Activated CD8-positive, alpha-beta T cell treated with anti-CD3 and anti-CD28 coated beads for 36 hours (primary cell): ENCODE data around the gene MTA2. TPM values are rescaled to one million over a fixed set of nuclear protein-coding genes. Genes with fewer than 3 reads are reported as not detected.
"Not testable (repeated sequence)": the region's sequence is repeated elsewhere in the genome, so short reads cannot be mapped to it uniquely, and the experiment has no call there.

ENCODE experiments used
- ATAC-seq: fragments of 200-7000 bp; cut with Tn5 transposase; one replicate; pipeline ENCODE4 v1.10.0; 2021; ENCODE audit warnings: mild to moderate bottlenecking, moderate library complexity
- CTCF ChIA-PET: fragments of 350-600 bp; sonication (Branson Sonifier 250); formaldehyde crosslinking; loops from one replicate; lab custom pipeline; 2021; ENCODE audit warnings: antibody characterized with exemption; lab: Charles Lee
- POLR2A ChIA-PET: fragments of 350-600 bp; sonication (Branson Sonifier 250); formaldehyde crosslinking; loops from one replicate; lab custom pipeline; 2021; ENCODE audit warnings: antibody characterized with exemption; lab: Charles Lee
- DNase-seq: peaks from one replicate; pipeline ENCODE4 v3.0.0-alpha.2; 2020
- H3K27ac Mint-ChIP-seq: one replicate; pipeline ENCODE4 v1.8.0; 2021; ENCODE audit warnings: mild to moderate bottlenecking, mixed read lengths
- H3K27me3 Mint-ChIP-seq: one replicate; pipeline ENCODE4 v1.8.0; 2021; ENCODE audit warnings: mixed read lengths
- H3K36me3 Mint-ChIP-seq: one replicate; pipeline ENCODE4 v1.8.0; 2021; ENCODE audit warnings: low read depth, mixed read lengths
- H3K4me1 Mint-ChIP-seq: one replicate; pipeline ENCODE4 v1.8.0; 2021; ENCODE audit warnings: low read depth, mixed read lengths
- H3K4me3 Mint-ChIP-seq: one replicate; pipeline ENCODE4 v1.8.0; 2021; ENCODE audit warnings: mild to moderate bottlenecking, moderate library complexity, mixed read lengths
- H3K9me3 Mint-ChIP-seq: one replicate; pipeline ENCODE4 v1.8.0; 2021; ENCODE audit warnings: mixed read lengths
- CTCF ChIP-seq: fragments of 200-600 bp; IDR thresholded peaks from one replicate; pipeline ENCODE4 v1.8.0; 2022; ENCODE audit warnings: antibody characterized with exemption, mild to moderate bottlenecking
- intact Hi-C: fragments of 100-400 bp; cut with micrococcal nuclease; formaldehyde crosslinking; loops from one replicate; pipeline ENCODE4 v1.10.0; 2022
- total RNA-seq, 2 experiments: library from RNA; stranded (reverse); gene quantifications; one replicate each; pipeline ENCODE4 v1.2.3, GENCODE V29; 2021

Gene MTA2
- total RNA-seq: 100 to 1,000 TPM; 159 to 164 TPM

- H3K4me3 Mint-ChIP-seq: peak within 1 kb of the TSS; percentile 86
- no peak for TF ChIP-seq CTCF
- ChIA-PET CTCF (interaction anchor here (0.6 to 2.7 kb wide), 11 partner anchors 10 to 206 kb away, joined by 3 to 24 read pairs (median 4); partner anchors contain the start of genes C11orf98, CSKMT, EML3 and INTS5), POLR2A (interaction anchor here (0.9 to 3.9 kb wide), 15 partner anchors 10 to 253 kb away, joined by 3 to 59 read pairs (median 6); partner anchors contain the start of genes B3GAT3, C11orf98, CSKMT and EEF1G)
- H3K9me3 Mint-ChIP-seq: no peaks in the 10 kb centered on the region
- peak; percentile 99 for DNase-seq
- H3K27me3 Mint-ChIP-seq: no peaks in the 10 kb centered on the region
- peaks cover 43% of the 10 kb centered on the region for H3K4me1 Mint-ChIP-seq
- H3K36me3 Mint-ChIP-seq: peaks cover 73% of the 10 kb centered on the region
- peak; percentile 89 for ATAC-seq
- intact Hi-C loops: no loop called here
- peak within 1 kb of the TSS; percentile 95 for H3K27ac Mint-ChIP-seq
These were observed at the start of gene MTA2 for GRCh38 chr11:62601372-62602140. Gene MTA2 (minus strand): TSS chr11:62601865. CDS start chr11:62601450, 415 bp downstream.

DNA sequence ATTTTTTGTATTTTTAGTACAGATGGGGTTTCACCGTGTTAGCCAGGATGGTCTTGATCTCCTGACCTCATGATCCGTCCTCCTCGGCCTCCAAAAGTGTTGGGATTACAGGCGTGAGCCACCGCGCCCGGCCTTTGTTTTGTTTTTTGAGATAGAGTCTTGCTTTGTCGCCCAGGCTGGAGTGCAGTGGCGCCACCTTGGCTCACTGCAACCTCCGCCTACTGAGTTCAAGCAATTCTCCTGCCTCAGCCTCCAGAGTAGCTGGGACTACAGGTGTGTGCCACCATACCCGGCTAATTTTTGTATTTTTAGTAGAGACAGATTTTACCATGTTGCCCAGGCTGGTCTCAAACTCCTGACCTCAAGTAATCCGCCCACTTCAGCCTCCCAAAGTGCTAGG is 48.6 kb upstream of the MTA2 start:
- Mint-ChIP-seq H3K4me1 (peaks cover 29% of the 10 kb centered on the region), H3K36me3 (peaks cover 23% of the 10 kb centered on the region)
- ChIA-PET CTCF (interaction anchor here (0.9 to 2.0 kb wide), 3 partner anchors 14 to 190 kb away, joined by 3 to 11 read pairs (median 4); partner anchors contain the start of genes C11orf98 and CSKMT), POLR2A (interaction anchor here (1.3 to 13.3 kb wide), 4 partner anchors 20 to 59 kb away, joined by 6 to 263 read pairs (median 8); partner anchors contain the start of genes BSCL2, C11orf98, CSKMT and GNG3)
- ATAC-seq, H3K9me3 Mint-ChIP-seq, H3K27me3 Mint-ChIP-seq, H3K4me3 Mint-ChIP-seq, intact Hi-C loops, DNase-seq, H3K27ac Mint-ChIP-seq: not testable (repeated sequence)

- intact Hi-C loops: loop anchor here (5.0 kb wide), 1 partner anchor 37 kb away; the partner anchor contains the start of genes EML3 and ROM1
- Mint-ChIP-seq H3K36me3 (peaks cover 27% of the 10 kb centered on the region), H3K4me3 (no peak overlapping the region), H3K27ac (no peak overlapping the region), H3K27me3 (no peaks in the 10 kb centered on the region), H3K9me3 (no peaks in the 10 kb centered on the region), H3K4me1 (peaks cover 32% of the 10 kb centered on the region)
- TF ChIP-seq CTCF: no peak
- ATAC-seq (no peak), DNase-seq (no peak)
- ChIA-PET POLR2A (interaction anchor here (1.8 to 13.3 kb wide), 5 partner anchors 8 to 59 kb away, joined by 5 to 263 read pairs (median 8); partner anchors contain the start of genes BSCL2, C11orf98, CSKMT and GNG3), CTCF (interaction anchor here (1.1 to 2.0 kb wide), 4 partner anchors 14 to 45 kb away, joined by 3 to 11 read pairs (median 4); partner anchors contain the start of genes C11orf98, CSKMT and UQCC3)
These were observed 47.8 kb upstream of the MTA2 start for GRCh38 chr11:62649486-62649885.

- DNase-seq: no peak
These were observed 47.3 kb upstream of the MTA2 start for GRCh38 chr11:62648967-62649364.

More at GRCh38 chr11:62648967-62649364, 47.3 kb upstream of the MTA2 start:
- peaks cover 33% of the 10 kb centered on the region for H3K36me3 Mint-ChIP-seq
- intact Hi-C loops: loop anchor here (5.0 kb wide), 1 partner anchor 37 kb away; the partner anchor contains the start of genes EML3 and ROM1
- H3K27ac Mint-ChIP-seq: no peak overlapping the region
- H3K4me3 Mint-ChIP-seq: no peak overlapping the region
- no peaks in the 10 kb centered on the region for H3K27me3 Mint-ChIP-seq
- H3K4me1 Mint-ChIP-seq: peaks cover 34% of the 10 kb centered on the region
- ATAC-seq: no peak
- ChIA-PET POLR2A (interaction anchor here (1.8 to 13.3 kb wide), 5 partner anchors 9 to 59 kb away, joined by 5 to 263 read pairs (median 8); partner anchors contain the start of genes BSCL2, C11orf98, CSKMT and GNG3), CTCF (interaction anchor here (1.1 to 1.4 kb wide), 4 partner anchors 16 to 254 kb away, joined by 3 to 4 read pairs (median 3); partner anchors contain the start of genes CSKMT and UQCC3)
- no peak for TF ChIP-seq CTCF
- H3K9me3 Mint-ChIP-seq: no peaks in the 10 kb centered on the region
